Lower leg skin (tissue), 3 donors: Measurements from ENCODE around the gene POLR2J2.
"Not testable (repeated sequence)": the region's sequence is repeated elsewhere in the genome, so short reads cannot be mapped to it uniquely, and the experiment has no call there.

ENCODE experiments used
- POLR2A ChIP-seq, 2 donors: fragments of 450-650 bp; IDR thresholded peaks; one replicate each; pipeline ENCODE4 v1.6.1; 2016 to 2017; ENCODE audit warnings: antibody characterized with exemption in 2 of 2, mild to moderate bottlenecking in 1 of 2, moderate library complexity in 1 of 2
- TF ChIP-seq, protein P1 (sequence below), 3 donors: fragments of 450-650 bp; IDR thresholded peaks; one replicate each; pipeline ENCODE4 v1.5.1; 2016; ENCODE audit warnings: antibody characterized with exemption in 3 of 3, mild to moderate bottlenecking in 3 of 3, moderate library complexity in 2 of 3

- TF ChIP-seq POLR2A (IDR thresholded peaks at IDR 0.05): not testable (repeated sequence)
- TF ChIP-seq, protein P1, sequence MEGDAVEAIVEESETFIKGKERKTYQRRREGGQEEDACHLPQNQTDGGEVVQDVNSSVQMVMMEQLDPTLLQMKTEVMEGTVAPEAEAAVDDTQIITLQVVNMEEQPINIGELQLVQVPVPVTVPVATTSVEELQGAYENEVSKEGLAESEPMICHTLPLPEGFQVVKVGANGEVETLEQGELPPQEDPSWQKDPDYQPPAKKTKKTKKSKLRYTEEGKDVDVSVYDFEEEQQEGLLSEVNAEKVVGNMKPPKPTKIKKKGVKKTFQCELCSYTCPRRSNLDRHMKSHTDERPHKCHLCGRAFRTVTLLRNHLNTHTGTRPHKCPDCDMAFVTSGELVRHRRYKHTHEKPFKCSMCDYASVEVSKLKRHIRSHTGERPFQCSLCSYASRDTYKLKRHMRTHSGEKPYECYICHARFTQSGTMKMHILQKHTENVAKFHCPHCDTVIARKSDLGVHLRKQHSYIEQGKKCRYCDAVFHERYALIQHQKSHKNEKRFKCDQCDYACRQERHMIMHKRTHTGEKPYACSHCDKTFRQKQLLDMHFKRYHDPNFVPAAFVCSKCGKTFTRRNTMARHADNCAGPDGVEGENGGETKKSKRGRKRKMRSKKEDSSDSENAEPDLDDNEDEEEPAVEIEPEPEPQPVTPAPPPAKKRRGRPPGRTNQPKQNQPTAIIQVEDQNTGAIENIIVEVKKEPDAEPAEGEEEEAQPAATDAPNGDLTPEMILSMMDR (IDR thresholded peaks at IDR 0.05): not testable (repeated sequence)
Observed at GRCh38 chr7:102713691-102714080, 42.2 kb upstream of the POLR2J2 start.
